DMS114 treated with DMSO at 0.1 percent for 48 hours (cell line): ENCODE results near the gene SLC29A1.

Source experiments
- DNase-seq: peaks from one replicate; lab custom pipeline; 2025; ENCODE audit not compliant: unreplicated experiment; lab: John Stamatoyannopoulos, UW

Gene SLC29A1

DNA sequence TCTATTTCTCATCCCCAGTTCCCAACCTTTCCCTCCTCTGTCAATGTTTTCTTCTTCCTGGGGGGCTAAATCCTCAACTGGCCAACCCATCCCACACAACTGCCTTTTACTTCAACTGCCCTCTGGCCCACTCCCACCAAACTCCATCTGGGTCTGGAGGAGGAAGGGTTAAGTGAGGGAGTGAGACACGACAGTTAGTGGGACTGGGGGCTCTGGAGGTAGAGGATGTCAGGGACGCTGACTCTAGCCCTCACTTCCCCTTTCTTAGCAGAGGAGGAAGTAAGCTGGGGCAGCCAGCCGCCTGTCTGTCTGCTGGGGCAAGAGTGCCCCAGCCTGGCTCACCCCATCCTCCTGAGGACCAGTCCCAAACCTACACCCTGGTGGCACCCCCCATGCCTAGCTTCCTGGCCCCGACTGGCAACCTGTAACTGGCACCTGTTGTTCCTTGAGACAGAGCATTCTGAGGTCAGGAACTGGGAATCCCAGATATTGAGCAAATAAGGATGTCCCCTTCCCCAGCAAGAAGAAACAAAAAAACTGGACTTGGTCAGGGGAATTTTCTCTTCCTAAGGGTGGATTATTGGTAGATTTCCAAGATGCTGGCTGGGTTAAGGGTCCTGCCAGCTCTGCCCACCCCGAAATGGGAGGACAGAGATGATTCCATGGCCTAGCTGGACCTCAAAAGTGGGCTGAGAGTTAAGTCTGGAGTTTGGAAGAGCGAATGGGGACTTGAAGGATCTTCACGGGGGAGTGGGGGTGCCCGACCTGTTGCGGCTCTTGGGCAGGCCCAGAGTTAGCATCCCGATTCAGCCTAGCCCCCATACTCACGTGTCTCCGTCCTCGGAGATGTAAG is 41.0 kb downstream of the SLC29A1 start:
- DNase-seq: no peak

- peak; percentile 76 for DNase-seq
Observed at GRCh38 chr6:44265007-44265721, 41.8 kb downstream of the SLC29A1 start, which contains the start of gene NFKBIE. NFKBIE (minus strand) TSS chr6:44265551; CDS start chr6:44265346, 205 bp downstream.

DNA sequence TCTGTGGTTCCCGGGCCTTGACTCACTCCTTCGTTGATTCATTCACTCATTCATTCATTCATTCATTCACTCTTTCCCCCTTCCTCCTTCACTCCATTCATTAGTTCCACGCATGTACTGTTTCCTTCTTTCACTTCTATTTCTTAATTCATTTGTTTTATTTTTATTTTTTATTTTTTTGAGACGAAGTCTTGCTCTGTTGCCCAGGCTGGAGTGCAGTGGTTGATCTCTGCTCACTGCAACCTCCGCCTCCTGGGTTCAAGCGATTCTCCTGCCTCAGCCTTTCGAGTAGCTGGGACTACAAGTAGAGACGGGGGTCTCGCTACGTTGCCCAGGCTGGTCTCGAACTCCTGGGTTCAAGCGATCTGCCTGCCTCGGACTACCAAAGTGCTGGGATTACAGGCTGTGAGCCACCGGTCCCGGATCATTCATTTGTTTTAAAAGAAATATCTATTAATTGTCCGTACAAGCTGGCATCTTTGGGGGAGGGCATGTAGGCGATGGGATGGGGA is 42.4 kb downstream of the SLC29A1 start:
- no peak for DNase-seq

DNA sequence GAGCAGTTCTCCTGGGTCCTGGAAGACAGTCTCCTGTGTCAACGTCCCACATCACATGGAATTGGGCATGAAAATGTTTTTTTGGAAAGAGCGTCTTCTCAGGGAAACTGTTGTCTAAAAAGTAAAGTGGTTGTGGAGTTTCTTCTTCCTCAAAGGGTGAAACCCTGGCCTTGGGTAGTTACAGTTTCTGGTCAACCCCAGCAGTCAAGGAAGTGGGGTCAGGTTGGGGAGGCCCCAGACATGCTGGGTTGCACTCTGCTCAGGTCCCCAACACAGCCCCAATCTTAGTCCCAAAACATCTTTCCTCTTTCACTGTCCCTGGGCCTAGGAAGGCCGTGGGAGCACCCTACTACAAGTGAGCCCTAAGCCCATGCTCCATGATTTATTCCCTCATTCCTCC is 43.0 kb downstream of the SLC29A1 start:
- no peak for DNase-seq

- DNase-seq: no peak
Observed at GRCh38 chr6:44267252-44267651, 43.9 kb downstream of the SLC29A1 start.

- no peak for DNase-seq
Observed at GRCh38 chr6:44268095-44268628, 44.8 kb downstream of the SLC29A1 start.

DNA sequence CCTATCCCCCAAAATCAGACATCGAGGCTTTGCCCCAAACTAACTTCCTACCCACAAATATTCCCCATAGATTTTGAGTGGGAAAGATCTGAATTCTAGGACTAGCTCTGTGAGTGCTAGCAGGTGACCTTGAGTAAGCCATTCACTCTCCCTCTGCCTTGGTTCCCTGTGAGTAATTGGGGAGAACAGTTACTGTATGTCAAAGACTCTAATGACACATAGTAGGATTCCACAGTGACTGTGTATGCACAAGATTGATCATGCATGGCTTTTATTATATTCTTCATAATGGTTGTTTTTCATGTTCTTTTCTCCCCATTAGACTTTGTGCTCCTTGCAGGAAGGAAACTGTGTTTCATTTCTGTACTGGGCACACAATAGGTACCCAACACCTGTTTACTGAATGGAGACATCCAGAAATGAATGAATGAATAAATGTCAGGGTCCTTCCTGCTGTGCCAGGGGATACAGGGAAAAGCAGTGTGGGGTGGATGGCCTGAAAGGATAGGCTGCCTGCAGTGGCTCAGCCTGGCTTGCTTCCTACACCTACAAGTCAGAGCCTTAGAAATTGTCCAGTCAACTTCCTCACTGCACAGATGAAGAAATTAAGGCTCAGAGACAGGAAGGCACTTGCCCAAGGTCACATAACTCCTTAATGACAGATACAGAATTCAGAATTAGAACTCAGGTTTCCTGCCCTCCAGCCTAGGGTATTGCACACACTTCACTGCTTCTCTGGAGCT is 46.0 kb downstream of the SLC29A1 start:
- DNase-seq: no peak

DNA sequence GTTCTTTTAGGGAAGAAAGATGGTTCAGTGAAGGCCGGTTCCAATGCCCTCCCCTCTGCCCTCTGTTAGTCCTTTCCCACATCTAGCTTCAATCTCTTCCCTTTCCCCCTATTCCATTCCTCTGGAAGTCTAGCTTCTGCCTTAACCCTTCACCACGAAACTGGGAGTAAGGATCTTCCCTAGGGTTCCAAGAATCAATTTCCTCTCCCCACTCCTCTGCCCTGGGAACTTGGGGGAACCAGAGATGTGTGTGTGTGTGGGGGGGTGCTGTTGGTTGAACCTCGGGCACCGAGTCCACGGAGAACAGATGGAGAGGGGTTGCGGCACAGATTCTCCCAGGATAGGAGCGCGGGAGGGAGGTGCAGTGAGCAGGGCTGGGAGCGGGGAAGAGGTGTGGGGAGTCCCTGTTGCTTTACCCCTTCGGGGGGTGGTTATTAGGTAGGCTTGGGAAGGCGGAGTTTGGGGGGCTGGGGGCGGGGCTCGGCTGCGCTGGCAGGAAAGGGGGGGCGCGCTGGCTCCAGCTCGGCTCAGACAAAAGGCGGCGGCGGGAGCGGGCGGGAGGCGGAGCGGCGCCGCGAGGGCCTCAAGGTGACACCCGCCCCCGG is 46.6 kb downstream of the SLC29A1 start, which contains the start of gene TMEM151B:
TSS of gene TMEM151B (plus strand) at position 530 of the 605 bp plus-strand sequence. CDS start 293 bp downstream, outside the sequence.
- DNase-seq: no peak

DNA sequence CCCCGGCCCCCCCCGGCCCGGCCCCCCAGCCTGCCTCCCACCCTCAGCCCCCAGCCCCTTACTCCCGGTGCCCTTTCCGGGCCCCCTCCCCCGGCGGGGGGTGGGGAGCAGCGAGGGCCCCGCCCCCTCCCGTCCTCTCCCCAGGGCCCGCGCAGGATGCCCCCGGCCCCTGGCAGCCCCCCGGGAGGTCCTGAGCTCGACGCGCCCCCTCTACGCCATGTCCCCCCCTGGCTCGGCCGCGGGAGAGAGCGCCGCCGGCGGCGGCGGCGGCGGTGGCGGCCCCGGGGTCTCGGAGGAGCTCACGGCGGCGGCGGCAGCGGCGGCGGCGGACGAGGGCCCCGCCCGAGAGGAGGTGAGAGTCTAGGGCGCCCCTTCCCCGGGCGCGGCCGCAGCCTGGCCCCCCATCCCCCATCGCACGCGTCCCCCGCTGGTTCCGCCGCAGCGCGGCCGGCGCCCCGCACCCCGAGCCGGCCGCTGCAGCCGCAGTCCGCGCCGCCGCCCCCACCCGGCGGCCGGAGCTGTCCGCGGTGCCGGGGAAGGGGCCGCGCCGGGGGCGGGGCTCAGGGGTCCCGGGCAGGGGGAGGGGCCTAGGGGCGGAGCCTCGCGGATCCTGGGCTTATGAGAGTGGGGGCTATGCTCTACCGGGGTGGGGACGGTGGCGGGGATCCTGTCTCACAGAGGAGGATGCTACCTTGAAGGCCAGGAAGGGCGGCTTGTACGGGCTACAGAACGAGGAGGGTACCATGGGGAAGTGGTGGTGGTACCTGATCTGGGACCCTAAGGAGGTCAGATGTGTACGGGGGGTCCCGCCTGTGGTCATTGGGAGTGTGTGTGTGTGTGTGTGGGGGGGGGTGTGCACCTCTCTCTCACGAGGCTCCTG is 47.4 kb downstream of the SLC29A1 start:
- no peak for DNase-seq

DNA sequence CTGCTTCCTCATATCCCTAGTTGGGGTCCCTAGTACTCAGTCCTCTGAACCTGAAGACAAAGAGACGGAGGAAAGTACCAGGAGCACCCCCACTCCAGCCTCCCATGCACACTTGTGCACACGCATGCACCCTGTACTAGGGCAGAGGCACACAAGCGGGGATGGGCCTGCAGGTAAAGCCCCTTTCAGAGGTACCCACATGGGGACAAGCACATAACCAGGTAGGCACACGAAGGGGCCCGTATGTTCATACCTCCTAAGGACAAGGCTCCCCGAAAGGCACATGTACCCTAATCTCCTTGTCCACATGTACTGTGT is 48.0 kb downstream of the SLC29A1 start:
- DNase-seq: no peak

GRCh38 chr6:44271914-44272313 is 48.5 kb downstream of the SLC29A1 start:
- no peak for DNase-seq

DNA sequence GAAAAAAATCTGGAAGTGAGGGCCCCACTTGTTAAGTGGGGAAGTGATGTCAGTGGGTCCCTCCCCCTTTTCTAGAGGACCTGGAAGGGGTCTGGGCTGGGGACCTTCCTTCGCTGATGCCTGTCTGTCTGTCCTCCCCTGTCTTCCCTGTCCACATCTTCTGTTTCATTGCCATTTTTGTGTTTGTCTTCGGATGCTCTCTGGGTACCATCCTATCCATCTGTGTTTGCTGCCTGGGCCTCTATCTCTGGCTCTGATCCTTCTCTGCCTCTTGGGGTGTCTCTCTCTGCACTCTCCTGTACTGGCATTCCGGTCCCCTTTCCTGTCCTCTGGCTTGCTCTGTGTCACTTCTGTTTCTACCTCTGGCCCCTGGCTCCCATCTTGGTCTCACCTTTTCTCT is 49.1 kb downstream of the SLC29A1 start:
- no peak for DNase-seq

- DNase-seq: no peak
Observed at GRCh38 chr6:44272999-44273566, 49.7 kb downstream of the SLC29A1 start.

- DNase-seq: no peak
Observed at GRCh38 chr6:44273617-44274016, 50.2 kb downstream of the SLC29A1 start.

DNA sequence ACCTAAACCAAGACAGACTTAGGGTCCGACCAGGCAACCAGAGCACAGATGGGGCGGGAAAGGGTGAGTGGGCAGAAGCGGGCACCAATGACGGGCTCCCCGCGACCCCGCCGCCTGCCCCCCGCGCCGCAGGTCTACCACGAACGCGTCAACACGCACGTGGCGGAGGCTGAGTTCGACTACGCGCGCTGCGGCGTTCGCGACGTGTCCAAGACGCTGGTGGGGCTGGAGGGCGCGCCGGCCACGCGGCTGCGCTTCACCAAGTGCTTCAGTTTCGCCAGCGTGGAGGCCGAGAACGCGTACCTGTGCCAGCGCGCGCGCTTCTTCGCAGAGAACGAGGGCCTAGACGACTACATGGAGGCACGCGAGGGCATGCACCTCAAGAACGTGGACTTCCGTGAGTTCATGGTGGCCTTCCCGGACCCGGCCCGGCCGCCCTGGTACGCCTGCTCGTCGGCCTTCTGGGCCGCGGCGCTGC is 51.9 kb downstream of the SLC29A1 start:
- no peak for DNase-seq

- no peak for DNase-seq
Observed at GRCh38 chr6:44275749-44276648, 52.6 kb downstream of the SLC29A1 start.

GRCh38 chr6:44276667-44277640 is 53.6 kb downstream of the SLC29A1 start:
- DNase-seq: no peak
